Measurements from ENCODE around the gene CDCA5.

Gene CDCA5

DNA sequence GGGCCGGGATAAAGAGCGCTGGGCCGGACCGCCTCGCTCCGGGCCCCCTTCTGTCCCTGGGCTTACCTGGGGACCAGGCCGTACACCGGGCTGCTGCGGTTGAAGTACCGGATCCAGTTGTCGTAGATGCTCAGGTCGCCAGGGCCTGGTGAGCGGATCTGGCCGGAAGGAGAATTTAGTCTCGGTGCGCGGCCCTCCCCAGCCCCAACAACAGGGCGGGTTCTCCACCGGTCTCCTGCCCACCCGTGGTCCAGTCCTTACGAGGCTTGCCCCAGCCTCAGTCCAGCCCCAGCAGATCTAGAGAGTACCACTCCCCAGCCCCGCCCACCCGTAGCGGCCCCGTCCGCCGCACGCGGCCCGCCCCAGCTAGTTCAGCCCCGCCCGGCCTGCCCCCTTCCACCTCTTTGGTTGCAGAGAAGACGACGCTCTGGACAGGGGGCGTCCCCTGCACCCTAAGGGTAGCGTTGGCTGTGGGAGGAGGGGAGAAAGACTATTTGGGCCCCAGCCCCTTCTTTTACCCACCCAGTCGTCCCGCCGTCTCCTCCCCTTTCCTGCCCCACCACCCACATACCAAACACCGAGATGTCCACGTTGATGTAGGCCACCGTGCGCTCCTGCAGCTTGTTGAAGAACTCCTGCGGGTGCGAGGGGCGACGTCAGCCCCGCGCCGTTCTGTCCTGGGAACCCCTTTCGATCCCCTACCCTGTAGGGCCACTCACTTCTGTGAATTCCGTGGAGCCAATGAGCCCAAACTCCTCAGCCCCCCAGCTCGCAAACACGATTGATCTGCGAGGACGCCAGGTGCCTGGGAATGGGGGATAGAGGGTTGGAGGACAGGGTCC, 36.0 kb downstream of the CDCA5 start:
- in situ Hi-C loops (cut with HindIII; ENCODE audit: low sequenced_read_pairs): no loop called here

DNA sequence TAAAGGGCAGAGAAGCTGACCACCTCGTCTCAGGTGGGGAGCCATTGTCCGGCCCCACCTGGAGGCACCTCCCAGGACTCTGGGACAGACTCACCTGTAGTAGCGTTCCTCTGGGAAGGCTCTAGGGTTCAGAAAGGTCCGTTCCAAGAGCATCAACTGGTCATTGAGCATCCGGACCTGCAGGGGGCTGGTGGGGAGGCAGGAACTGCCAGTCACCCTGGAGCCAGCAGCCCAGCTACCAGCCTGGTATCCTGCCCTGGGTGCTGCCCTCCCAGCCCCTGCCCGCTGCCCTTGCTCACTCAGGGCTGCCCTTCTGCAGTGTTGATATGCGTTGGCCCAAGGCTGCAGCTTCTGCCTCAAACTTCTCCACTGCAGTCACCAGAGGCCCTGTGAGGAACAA, 38.1 kb downstream of the CDCA5 start:
- in situ Hi-C loops (cut with HindIII; ENCODE audit: low sequenced_read_pairs): no loop called here

DNA sequence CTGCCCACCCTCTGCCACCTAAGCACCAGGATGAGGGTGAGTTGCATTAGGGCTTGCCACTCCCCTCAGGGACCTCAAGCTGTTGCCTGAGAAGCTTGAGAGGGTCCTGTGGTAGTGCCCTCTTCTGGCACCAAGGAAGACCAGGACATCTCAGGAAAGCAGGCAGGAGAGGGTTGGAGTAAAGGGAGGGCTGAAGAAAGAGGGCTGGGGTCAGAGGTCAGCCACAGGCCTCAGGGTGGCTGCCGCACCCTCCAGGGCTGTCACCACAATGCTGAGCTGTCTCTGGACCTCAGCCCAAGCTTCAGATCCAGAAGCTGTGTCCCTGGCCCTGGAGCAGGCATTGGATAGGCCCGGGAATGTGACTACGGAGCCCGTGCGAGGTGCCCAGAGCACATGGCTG, 38.8 kb downstream of the CDCA5 start:
- in situ Hi-C loops (cut with HindIII; ENCODE audit: low sequenced_read_pairs): no loop called here

DNA sequence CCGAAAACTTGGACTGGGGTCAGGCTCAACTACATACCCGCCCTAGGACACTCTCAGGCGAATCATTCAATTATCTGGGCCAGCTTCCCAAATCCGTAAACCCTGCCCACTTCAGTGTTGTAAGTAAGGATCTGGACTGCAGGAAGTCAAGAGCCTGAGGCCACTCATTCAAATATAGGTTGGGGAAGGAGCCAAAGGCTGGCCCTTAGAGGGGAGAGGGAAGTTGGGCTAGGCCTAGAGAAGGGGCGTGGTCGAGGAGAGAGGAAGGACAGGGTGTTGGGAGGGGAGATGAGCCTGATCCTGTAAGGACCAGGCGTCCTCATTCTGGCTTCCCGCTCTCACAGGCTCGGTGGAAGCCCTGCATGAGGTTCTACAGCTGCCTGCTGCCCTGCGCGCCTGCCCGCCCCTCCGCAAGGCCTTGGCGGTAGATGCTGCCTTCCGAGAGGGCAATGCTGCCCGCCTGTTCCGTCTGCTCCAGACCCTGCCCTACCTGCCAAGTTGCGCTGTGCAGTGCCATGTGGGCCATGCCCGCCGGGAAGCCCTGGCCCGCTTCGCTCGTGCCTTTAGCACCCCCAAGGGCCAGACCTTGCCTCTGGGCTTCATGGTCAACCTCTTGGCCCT, 39.8 kb downstream of the CDCA5 start:
- in situ Hi-C loops (cut with HindIII; ENCODE audit: low sequenced_read_pairs): no loop called here

DNA sequence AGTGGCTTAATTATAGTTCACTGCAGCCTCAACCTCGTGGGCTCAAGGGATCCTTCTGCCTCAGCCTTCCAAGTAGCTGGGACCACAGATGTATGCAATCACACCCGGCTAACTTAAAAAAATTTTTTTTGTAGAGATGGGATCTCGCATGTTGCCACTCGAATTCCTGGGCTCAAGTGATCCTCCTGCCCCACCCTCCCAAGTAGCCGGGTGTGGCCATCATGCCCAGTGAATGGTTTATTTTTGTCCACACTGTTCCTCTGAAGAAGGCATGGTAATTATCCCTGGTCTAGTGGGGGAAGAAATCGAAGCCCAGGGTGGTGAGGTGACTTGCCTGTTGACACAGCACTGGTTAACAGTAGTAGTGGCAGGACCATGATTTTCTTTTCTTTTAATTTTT, 40.9 kb downstream of the CDCA5 start:
- in situ Hi-C loops (cut with HindIII; ENCODE audit: low sequenced_read_pairs): no loop called here

GRCh38 chr11:65040847-65041622, 42.8 kb downstream of the CDCA5 start, which contains the start of gene SAC3D1:
Gene SAC3D1, plus strand, starts transcription at chr11:65041210. Its CDS starts 83 bp downstream, at chr11:65041293.
- in situ Hi-C loops (cut with HindIII; ENCODE audit: low sequenced_read_pairs): no loop called here

DNA sequence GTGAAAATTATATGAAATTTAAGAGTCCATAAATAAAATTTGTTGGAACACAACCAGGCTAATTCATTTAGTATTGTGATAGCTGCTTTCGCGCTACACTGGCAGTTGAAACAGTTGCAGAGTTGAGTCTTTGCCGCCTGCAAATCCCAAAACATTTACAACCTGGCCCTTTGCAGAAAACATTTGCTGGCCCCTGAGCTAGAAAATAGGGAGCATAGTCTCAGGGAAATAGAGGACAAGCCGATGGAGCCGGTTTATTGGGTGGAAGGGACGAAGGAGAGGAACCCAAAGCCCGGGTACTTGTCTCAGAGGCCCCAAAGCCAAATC, 43.4 kb downstream of the CDCA5 start:
- in situ Hi-C loops (cut with HindIII; ENCODE audit: low sequenced_read_pairs): no loop called here

DNA sequence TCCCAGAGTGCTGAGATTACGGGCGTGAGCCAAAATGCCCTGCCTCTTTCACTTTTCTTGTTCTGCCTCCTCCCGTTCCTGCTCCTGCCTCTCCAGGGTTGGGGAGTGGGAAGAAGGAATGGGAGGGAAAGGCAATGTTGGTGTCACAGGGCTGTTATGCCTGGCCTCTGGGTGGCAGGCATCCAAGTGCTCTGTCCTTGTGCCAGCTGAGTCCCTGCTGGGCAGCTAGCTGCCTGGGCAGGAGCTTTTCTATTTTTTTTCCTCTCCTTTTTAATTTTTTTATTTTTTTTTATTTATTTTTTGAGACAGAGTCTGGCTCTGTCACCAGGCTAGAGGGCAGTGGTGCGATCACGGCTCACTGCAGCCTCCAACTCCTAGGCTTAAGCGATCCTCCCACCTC, 46.9 kb downstream of the CDCA5 start:
- in situ Hi-C loops (cut with HindIII; ENCODE audit: low sequenced_read_pairs): no loop called here

- in situ Hi-C loops (cut with HindIII; ENCODE audit: low sequenced_read_pairs): no loop called here
Measured at GRCh38 chr11:65035579-65035978, 48.3 kb downstream of the CDCA5 start.

GRCh38 chr11:65034423-65034822, 49.4 kb downstream of the CDCA5 start:
- in situ Hi-C loops (cut with HindIII; ENCODE audit: low sequenced_read_pairs): no loop called here

GRCh38 chr11:65032216-65032615, 51.6 kb downstream of the CDCA5 start:
- in situ Hi-C loops (cut with HindIII; ENCODE audit: low sequenced_read_pairs): no loop called here

Data from endothelial cell of hepatic sinusoid (primary cell).